ENCODE measurements around the gene CRYBG1.

Gene CRYBG1

GRCh38 chr6:106324726-106325335 lies 35.7 kb upstream of the CRYBG1 start:
- TF ChIP-seq, protein P1, sequence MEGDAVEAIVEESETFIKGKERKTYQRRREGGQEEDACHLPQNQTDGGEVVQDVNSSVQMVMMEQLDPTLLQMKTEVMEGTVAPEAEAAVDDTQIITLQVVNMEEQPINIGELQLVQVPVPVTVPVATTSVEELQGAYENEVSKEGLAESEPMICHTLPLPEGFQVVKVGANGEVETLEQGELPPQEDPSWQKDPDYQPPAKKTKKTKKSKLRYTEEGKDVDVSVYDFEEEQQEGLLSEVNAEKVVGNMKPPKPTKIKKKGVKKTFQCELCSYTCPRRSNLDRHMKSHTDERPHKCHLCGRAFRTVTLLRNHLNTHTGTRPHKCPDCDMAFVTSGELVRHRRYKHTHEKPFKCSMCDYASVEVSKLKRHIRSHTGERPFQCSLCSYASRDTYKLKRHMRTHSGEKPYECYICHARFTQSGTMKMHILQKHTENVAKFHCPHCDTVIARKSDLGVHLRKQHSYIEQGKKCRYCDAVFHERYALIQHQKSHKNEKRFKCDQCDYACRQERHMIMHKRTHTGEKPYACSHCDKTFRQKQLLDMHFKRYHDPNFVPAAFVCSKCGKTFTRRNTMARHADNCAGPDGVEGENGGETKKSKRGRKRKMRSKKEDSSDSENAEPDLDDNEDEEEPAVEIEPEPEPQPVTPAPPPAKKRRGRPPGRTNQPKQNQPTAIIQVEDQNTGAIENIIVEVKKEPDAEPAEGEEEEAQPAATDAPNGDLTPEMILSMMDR (IDR thresholded peaks at IDR 0.05; ENCODE audit: borderline replicate concordance, control extremely low read depth, extremely low read depth, insufficient read depth, missing control alignments): no peak
- in situ Hi-C loops (cut with MboI; ENCODE audit: low sequenced_read_pairs, unreplicated experiment): loop anchor here (25.0 kb wide), 1 partner anchor 662 kb away; no protein-coding TSS in a partner anchor
- no peak for DNase-seq (ENCODE audit: low spot score)

DNA sequence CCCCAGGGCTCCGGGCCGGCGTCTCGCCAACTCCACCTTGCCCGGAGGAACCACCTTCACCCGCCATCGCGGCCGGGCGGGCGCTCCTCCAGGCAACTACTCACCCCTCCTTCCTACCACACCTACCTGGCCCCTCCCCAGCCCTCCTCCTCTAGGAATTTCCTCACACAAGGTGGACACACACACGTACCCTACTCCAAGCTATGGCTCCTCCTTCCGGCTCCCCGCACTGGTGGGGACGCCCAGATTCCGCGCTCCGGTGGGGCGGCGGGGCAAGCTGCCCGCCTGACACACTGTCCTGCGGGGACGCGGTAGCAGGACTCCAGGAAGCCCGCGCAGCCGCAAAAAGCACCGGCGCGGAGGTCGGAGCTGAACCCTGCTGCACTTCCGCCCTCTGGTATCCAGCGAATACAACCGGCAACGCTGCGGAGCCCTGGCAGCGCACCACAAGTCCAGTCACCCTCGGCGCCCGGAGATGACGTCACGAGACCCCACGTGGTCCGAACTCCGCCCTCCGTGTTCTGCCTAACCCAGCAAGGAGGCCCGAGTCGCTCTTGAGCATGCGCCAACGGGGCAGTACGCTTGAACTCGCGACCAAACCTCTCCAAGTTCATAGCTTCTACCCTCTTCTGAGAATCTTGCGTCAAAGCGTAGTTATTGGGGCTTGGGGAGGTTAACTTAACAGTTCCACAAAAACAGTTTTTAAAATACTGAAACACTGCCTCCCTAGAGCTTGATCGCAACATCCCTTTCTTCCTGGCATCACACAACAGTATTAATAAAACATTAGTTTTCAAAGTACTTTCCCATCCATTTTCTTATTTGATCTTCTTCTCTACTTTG lies 35.0 kb upstream of the CRYBG1 start, which contains the start of gene ATG5:
ATG5 (minus strand) TSS at position 425 of the 843 bp plus-strand sequence. CDS start 9,552 bp downstream, outside the sequence.
- DNase-seq (ENCODE audit: low spot score): peak; percentile 99
- in situ Hi-C loops (cut with MboI; ENCODE audit: low sequenced_read_pairs, unreplicated experiment): loop anchor here (25.0 kb wide), 1 partner anchor 662 kb away; no protein-coding TSS in a partner anchor
- TF ChIP-seq, protein P1 (IDR thresholded peaks at IDR 0.05; ENCODE audit: borderline replicate concordance, control extremely low read depth, extremely low read depth, insufficient read depth, missing control alignments): no peak

GRCh38 chr6:106334646-106335448 lies 25.7 kb upstream of the CRYBG1 start:
- TF ChIP-seq, protein P1 (IDR thresholded peaks at IDR 0.05; ENCODE audit: borderline replicate concordance, control extremely low read depth, extremely low read depth, insufficient read depth, missing control alignments): peak; percentile 66
- peak; percentile 58 for DNase-seq (ENCODE audit: low spot score)
- in situ Hi-C loops (cut with MboI; ENCODE audit: low sequenced_read_pairs, unreplicated experiment): loop anchor here (10.0 to 25.0 kb wide), 2 partner anchors 240 to 652 kb away; no protein-coding TSS in a partner anchor

DNA sequence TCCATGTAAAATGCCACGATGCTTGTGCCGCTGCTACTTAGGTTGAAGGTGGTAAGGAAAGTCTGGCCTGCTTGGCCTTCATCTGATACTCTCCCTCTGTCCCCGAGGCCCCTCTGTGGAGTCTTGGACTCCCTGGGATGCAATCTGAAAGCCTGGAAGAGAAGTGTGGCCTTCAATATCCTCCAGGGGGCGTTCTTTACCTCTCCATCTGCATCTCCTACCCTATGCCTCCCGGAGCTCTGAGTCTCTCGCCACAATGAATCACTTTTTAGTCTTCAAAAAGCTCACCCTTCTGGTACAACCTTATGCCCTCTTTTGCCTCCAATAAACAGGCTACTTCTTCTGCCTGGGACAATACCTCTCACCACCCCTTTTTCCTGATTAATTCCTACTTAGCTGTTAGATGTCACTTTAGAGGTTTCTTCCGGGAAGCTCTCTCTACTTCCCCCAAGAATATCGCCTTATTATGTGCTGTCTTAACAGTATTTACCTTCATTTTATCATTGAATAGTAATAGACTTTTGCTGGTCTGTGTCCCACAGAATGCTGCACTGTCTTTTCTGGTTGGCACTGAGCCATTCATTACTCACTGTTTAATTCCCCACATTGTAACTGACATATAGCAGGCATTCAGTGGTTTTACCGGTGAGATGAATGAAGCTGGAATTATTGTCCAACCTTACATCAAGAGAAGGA lies 21.0 kb upstream of the CRYBG1 start:
- TF ChIP-seq, protein P1 (IDR thresholded peaks at IDR 0.05; ENCODE audit: borderline replicate concordance, control extremely low read depth, extremely low read depth, insufficient read depth, missing control alignments): peak; percentile 34
- peak; percentile 63 for DNase-seq (ENCODE audit: low spot score)
- in situ Hi-C loops (cut with MboI; ENCODE audit: low sequenced_read_pairs, unreplicated experiment): loop anchor here (10.0 to 25.0 kb wide), 3 partner anchors 95 to 648 kb away; no protein-coding TSS in a partner anchor

DNA sequence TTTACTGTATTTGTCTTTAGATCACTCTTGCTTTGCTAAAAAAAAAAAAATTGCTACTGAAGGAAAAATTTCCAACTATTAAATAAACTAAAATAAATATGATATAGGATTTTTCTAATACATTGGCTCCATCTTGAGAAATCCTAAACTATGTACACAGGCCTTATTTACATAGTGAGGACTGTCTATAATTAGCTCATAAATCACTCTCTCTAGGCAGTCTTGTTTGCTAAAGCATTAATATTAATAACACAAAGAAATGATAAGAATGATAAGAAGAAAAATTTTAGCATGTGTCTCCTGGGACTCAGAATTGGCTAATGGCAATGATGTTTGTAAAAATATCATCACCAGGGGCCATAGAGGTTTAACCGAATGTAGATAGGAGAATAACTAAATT lies 13.3 kb upstream of the CRYBG1 start:
- TF ChIP-seq, protein P1 (IDR thresholded peaks at IDR 0.05; ENCODE audit: borderline replicate concordance, control extremely low read depth, extremely low read depth, insufficient read depth, missing control alignments): no peak
- in situ Hi-C loops (cut with MboI; ENCODE audit: low sequenced_read_pairs, unreplicated experiment): loop anchor here (10.0 to 25.0 kb wide), 2 partner anchors 88 to 640 kb away; no protein-coding TSS in a partner anchor
- no peak for DNase-seq (ENCODE audit: low spot score)

Measured in GM13976 (cell line).